SK-N-SH treated with all-trans-retinoic acid at 6 μM for 48 hours (cell line): ENCODE data around the gene CA7.

Source experiments
- ATAC-seq: fragments of 200-7000 bp; cut with Tn5 transposase; 3 replicates; pipeline ENCODE4 v1.9.1; 2020; ENCODE audit warnings: mild to moderate bottlenecking, moderate library complexity
- ARNTL ChIP-seq: fragments of 450-650 bp; formaldehyde crosslinking; IDR thresholded peaks from 2 replicates; pipeline ENCODE4 v1.5.0; 2020; ENCODE audit warnings: low read depth, mild to moderate bottlenecking, moderate library complexity, borderline replicate concordance
- BACH2 ChIP-seq: fragments of 250-450 bp; sonication (Bioruptor Pico); IDR thresholded peaks from 2 replicates; pipeline ENCODE4 v1.9.0; 2021; ENCODE audit warnings: mild to moderate bottlenecking, borderline replicate concordance
- CSRNP3 ChIP-seq: fragments of 250-450 bp; sonication (Bioruptor Pico); IDR thresholded peaks from 2 replicates; pipeline ENCODE4 v1.5.1; 2021; ENCODE audit warnings: mild to moderate bottlenecking, moderate library complexity
- ESRRG ChIP-seq: fragments of 250-450 bp; sonication (Bioruptor Pico); IDR thresholded peaks from 2 replicates; pipeline ENCODE4 v1.6.1; 2021; ENCODE audit warnings: mild to moderate bottlenecking
- GLIS3 ChIP-seq: fragments of 250-450 bp; sonication (Bioruptor Pico); IDR thresholded peaks from 2 replicates; pipeline ENCODE4 v1.5.0; 2020; ENCODE audit warnings: mild to moderate bottlenecking, moderate library complexity
- ISL1 ChIP-seq: fragments of 250-450 bp; sonication (Bioruptor Pico); IDR thresholded peaks from 2 replicates; pipeline ENCODE4 v2.1.2; 2022; ENCODE audit warnings: mild to moderate bottlenecking, moderate library complexity
- PATZ1 ChIP-seq: fragments of 250-450 bp; sonication (Bioruptor Pico); IDR thresholded peaks from 2 replicates; pipeline ENCODE4 v1.8.0; 2020; ENCODE audit warnings: mild to moderate bottlenecking, moderate library complexity, borderline replicate concordance
- POU6F1 ChIP-seq: fragments of 250-450 bp; sonication (Bioruptor Pico); IDR thresholded peaks from 2 replicates; pipeline ENCODE4 v1.8.0; 2021; ENCODE audit warnings: low read depth, mild to moderate bottlenecking, moderate library complexity, borderline replicate concordance
- PPARA ChIP-seq: fragments of 250-450 bp; sonication (Bioruptor Pico); IDR thresholded peaks from 2 replicates; pipeline ENCODE4 v1.5.0; 2020; ENCODE audit warnings: mild to moderate bottlenecking, borderline replicate concordance
- RARB ChIP-seq: fragments of 250-450 bp; sonication (Bioruptor Pico); IDR thresholded peaks from 2 replicates; pipeline ENCODE4 v1.8.0; 2021; ENCODE audit warnings: mild to moderate bottlenecking, moderate library complexity
- SNAI2 ChIP-seq: fragments of 250-450 bp; sonication (Bioruptor Pico); IDR thresholded peaks from 2 replicates; pipeline ENCODE4 v1.5.0; 2020; ENCODE audit warnings: mild to moderate bottlenecking, moderate library complexity
- TCF4 ChIP-seq: fragments of 250-450 bp; sonication (Bioruptor Pico); IDR thresholded peaks from 2 replicates; pipeline ENCODE4 v1.8.0; 2021; ENCODE audit warnings: mild to moderate bottlenecking, moderate library complexity, borderline replicate concordance
- TOX ChIP-seq: fragments of 250-450 bp; sonication (Bioruptor Pico); IDR thresholded peaks from 2 replicates; pipeline ENCODE4 v1.8.0; 2021; ENCODE audit warnings: mild to moderate bottlenecking, moderate library complexity, borderline replicate concordance
- TSHZ2 ChIP-seq: fragments of 250-450 bp; sonication (Bioruptor Pico); IDR thresholded peaks from 2 replicates; pipeline ENCODE4 v1.5.0; 2020; ENCODE audit warnings: mild to moderate bottlenecking, moderate library complexity
- ZC3H10 ChIP-seq: fragments of 250-450 bp; sonication (Bioruptor Pico); IDR thresholded peaks from 2 replicates; pipeline ENCODE4 v1.5.1; 2021; ENCODE audit warnings: mild to moderate bottlenecking, moderate library complexity
- ZFP3 ChIP-seq: fragments of 250-450 bp; sonication (Bioruptor Pico); IDR thresholded peaks from 2 replicates; pipeline ENCODE4 v1.5.0; 2020; ENCODE audit warnings: mild to moderate bottlenecking, moderate library complexity
- ZNF565 ChIP-seq: fragments of 450-650 bp; formaldehyde crosslinking; conservative IDR thresholded peaks from 2 replicates; pipeline ENCODE4 v1.5.0; 2020; ENCODE audit warnings: low read depth, mild to moderate bottlenecking, moderate library complexity
- ZNF70 ChIP-seq: fragments of 450-650 bp; formaldehyde crosslinking; IDR thresholded peaks from 2 replicates; pipeline ENCODE4 v1.5.0; 2020; ENCODE audit warnings: mild to moderate bottlenecking, moderate library complexity
- ZNF8 ChIP-seq: fragments of 450-650 bp; formaldehyde crosslinking; IDR thresholded peaks from 2 replicates; pipeline ENCODE4 v1.5.0; 2020; ENCODE audit warnings: mild to moderate bottlenecking, moderate library complexity

CA7 gene

GRCh38 chr16:66872943-66873684, 28.9 kb downstream of the CA7 start:
- TF ChIP-seq PATZ1 (no peak), POU6F1 (no peak), CSRNP3 (no peak), ZNF70 (no peak), ISL1 (CRISPR knock-in tag) (no peak), ZFP3 (CRISPR knock-in tag) (no peak), PPARA (no peak), TSHZ2 (CRISPR knock-in tag) (no peak), ZNF565 (CRISPR knock-in tag) (no peak), RARB (CRISPR knock-in tag) (no peak), ZNF8 (CRISPR knock-in tag) (no peak), ARNTL (no peak), TCF4 (CRISPR knock-in tag) (no peak), ZC3H10 (CRISPR knock-in tag) (no peak)
- peak; percentile 98 for ATAC-seq

GRCh38 chr16:66873685-66874055, 29.5 kb downstream of the CA7 start:
- TF ChIP-seq RARB (CRISPR knock-in tag), result no peak
- TF ChIP-seq ESRRG (CRISPR knock-in tag), result no peak
- TF ChIP-seq ZNF70, result no peak
- TF ChIP-seq ZFP3 (CRISPR knock-in tag), result no peak
- TF ChIP-seq POU6F1, result no peak
- TF ChIP-seq GLIS3, result no peak
- no peak for ATAC-seq

- ATAC-seq, result no peak; the same call in 2 of the 3 replicates
- TF ChIP-seq ISL1 (CRISPR knock-in tag), result no peak
- no peak for TF ChIP-seq CSRNP3
- TF ChIP-seq GLIS3, result no peak
- TF ChIP-seq ZFP3 (CRISPR knock-in tag), result no peak
- TF ChIP-seq BACH2, result no peak
- no peak for TF ChIP-seq PATZ1
- no peak for TF ChIP-seq TOX (CRISPR knock-in tag)
- no peak for TF ChIP-seq SNAI2 (CRISPR knock-in tag)
- no peak for TF ChIP-seq PPARA
- TF ChIP-seq POU6F1, result no peak
- TF ChIP-seq TCF4 (CRISPR knock-in tag), result no peak
Observed at GRCh38 chr16:66874079-66874775, 30.0 kb downstream of the CA7 start.
